HG03196 (cell line): ENCODE results near the gene INTS3.
"Not testable (repeated sequence)": the region's sequence is repeated elsewhere in the genome, so short reads cannot be mapped to it uniquely, and the experiment has no call there.

ENCODE experiments used
- ATAC-seq: cut with Tn5 transposase; IDR thresholded peaks from one replicate; pipeline ENCODE4 v1.9.1; 2021; ENCODE audit not compliant: unreplicated experiment

Gene INTS3

DNA sequence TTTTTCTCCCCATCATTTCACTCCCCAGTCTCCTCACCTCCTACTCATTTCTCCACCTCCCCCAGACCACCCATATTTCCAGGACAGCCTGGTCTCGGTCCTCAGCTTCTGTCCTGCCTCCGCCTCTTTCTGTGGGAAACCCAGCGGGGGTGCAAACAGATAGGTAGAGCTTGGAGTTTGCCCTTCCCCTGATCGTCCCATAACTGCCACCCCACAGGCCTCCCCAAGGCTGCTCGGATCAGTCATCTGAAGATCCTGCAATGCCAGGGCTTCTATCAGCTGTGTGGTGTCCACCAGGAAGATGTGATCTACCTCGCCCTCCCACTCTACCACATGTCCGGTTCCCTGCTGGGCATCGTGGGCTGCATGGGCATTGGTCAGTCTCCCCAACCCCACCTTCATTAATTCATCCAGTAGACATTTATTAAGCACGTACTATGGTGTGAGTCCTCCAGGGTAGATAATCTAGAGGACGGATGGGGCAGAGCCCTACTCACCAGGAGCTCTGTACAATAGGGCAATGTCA is 49.1 kb downstream of the INTS3 start:
- ATAC-seq = no peak

DNA sequence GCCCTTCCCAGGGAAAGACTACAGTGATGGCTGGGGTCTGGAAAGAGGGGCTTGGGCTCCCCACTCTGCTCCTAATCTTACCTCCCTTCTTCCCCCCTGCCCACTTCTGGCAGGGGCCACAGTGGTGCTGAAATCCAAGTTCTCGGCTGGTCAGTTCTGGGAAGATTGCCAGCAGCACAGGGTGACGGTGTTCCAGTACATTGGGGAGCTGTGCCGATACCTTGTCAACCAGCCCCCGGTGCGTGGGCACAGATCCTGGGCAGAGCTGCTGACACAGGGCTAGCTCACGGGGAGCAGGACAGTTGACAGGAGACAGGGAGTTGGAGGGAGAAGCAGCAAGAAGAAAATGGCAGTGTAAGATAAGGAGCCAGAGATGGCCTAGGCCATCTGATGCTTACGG is 49.8 kb downstream of the INTS3 start:
- no peak for ATAC-seq

DNA sequence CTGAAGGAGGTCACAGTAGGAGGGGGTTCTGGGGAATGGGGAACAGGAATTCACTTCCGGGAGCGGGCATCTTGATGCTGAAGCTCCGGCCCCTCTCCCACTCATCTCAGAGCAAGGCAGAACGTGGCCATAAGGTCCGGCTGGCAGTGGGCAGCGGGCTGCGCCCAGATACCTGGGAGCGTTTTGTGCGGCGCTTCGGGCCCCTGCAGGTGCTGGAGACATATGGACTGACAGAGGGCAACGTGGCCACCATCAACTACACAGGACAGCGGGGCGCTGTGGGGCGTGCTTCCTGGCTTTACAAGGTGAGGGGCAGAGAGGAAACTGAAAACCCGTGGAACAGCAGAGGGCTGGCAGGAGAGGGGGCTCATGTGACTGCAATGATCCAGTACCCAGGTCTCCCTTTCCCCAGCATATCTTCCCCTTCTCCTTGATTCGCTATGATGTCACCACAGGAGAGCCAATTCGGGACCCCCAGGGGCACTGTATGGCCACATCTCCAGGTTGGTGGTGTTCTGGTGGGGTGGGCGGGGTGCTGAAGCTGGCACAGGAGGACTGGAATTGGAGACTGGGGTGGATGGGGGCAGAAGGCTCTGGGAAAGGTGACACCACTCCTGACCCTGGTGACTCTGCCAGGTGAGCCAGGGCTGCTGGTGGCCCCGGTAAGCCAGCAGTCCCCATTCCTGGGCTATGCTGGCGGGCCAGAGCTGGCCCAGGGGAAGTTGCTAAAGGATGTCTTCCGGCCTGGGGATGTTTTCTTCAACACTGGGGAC is 50.4 kb downstream of the INTS3 start:
- ATAC-seq = no peak

DNA sequence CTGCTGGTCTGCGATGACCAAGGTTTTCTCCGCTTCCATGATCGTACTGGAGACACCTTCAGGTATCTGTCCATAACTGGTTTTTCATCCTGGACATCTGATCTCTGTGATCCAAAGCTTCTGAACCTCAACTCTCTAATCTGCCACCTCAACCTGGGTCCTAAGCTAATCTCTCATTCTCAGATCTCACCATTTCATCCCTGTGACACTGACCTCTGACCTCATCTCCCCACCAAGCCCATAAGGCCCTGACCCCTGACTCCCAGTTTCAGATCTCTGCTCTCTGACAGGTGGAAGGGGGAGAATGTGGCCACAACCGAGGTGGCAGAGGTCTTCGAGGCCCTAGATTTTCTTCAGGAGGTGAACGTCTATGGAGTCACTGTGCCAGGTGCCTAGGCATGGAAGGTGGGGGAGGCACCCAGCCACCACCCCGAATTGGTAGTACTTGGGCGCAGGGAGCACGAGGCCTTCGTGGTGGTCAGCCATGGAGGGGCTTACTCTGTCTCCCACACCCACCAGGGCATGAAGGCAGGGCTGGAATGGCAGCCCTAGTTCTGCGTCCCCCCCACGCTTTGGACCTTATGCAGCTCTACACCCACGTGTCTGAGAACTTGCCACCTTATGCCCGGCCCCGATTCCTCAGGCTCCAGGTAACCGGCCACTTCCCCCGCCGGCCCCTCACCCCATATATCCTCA is 51.1 kb downstream of the INTS3 start:
- ATAC-seq = no peak

DNA sequence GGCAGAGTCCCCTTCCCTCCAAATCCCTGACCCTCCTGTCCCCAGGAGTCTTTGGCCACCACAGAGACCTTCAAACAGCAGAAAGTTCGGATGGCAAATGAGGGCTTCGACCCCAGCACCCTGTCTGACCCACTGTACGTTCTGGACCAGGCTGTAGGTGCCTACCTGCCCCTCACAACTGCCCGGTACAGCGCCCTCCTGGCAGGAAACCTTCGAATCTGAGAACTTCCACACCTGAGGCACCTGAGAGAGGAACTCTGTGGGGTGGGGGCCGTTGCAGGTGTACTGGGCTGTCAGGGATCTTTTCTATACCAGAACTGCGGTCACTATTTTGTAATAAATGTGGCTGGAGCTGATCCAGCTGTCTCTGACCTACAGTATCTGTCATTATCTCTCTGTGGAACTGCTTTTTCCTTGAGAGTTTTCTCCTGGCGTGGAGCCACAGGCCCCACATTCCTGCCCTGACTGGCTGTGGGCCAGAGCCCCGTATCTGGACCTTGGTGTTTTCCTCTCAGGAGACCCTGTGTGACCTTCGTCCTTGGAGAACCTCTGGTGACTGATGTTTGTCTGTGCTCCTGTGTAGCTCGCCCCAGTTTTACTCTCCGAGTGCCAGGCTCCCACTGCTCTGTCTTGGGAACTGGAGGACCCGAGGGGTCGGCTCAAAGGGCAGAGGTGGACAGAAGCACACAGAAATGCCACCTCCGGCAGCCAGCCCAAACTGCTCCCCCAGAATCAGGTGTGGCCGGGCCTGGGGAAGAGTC is 52.1 kb downstream of the INTS3 start:
- no peak for ATAC-seq

DNA sequence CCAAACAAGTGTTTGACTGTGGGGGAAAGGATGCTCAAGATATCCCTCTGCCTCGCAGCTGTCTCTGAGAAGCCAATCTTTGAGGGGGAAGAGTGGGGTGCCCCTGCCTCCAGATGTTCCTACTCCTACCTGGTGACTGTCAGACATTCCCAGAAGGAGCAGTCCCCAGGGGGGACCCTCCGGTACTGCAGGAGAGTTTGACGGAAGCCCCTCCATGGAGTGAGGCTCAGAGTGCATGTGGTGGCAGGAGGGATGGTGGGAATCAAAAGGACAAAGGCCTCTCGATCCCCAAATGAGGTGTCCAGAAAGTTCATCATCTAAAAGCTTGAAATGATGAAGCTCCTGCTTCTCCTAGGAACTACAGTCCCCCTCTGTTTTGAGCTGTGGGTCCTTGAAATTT is 52.7 kb downstream of the INTS3 start:
- ATAC-seq = no peak

DNA sequence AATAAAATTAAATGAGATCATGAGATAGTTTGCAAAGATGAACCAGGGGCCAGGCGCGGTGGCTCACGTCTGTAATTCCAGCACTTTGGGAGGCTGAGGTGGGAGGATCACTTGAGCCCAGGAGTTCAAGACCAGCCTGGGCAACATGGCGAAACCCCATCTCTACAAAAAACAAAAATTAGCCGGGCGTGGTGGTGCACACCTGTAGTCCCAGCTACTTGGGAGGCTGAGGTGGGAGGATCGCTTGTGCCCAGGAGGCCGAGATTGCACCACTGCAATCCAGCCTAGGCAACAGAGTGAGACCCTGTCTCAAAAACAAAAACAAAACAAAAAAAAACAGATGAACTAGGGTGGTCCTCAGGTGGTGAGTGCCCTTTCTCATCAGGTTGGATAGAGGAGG is 54.8 kb downstream of the INTS3 start:
- ATAC-seq = not testable (repeated sequence)

DNA sequence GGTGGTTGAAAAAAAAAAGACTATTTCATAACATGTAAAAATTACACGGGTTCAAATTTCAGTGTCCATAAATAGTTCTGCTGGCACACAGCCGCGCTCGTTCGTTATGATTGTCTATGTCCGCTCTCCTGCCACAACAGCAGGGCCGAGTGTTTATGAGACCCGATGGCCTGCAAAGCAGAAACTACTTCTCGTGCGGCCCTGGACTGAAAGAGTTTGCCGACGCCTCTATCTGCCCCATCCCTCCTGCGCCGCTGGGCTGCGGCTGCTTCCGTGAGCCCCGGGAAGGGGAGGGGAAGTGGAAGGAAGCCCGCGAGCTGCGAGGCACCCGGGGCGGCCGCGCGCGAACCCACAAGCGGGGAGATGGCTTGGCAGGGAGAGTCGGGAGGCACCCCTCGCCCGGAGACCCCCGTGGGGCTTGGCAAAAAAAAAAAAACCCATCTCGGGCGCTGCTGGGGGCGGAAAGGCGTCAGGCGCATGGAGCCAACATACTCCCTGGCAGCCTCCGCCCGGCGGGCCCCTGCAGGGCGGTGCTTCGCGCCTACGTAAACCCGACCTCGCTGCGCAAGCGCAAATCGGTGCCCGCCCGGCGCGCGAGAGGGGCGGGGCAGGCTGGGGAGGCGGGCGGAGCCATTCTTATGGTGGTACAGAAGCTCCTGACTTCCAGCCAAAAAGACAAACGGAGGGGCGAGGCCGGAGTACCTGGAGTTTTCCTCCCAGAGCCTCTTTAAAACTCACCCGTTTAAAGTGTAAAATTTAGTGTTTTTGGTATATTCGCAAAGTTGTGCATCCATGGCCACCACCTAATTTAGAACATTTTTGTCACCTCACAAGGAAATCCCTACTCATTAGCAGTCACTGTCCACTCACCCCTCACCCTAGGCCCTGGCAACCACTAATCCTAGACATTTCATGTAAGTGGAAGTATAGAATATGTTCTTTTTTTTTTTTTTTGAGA is 55.7 kb downstream of the INTS3 start:
- ATAC-seq = peak; percentile 80

DNA sequence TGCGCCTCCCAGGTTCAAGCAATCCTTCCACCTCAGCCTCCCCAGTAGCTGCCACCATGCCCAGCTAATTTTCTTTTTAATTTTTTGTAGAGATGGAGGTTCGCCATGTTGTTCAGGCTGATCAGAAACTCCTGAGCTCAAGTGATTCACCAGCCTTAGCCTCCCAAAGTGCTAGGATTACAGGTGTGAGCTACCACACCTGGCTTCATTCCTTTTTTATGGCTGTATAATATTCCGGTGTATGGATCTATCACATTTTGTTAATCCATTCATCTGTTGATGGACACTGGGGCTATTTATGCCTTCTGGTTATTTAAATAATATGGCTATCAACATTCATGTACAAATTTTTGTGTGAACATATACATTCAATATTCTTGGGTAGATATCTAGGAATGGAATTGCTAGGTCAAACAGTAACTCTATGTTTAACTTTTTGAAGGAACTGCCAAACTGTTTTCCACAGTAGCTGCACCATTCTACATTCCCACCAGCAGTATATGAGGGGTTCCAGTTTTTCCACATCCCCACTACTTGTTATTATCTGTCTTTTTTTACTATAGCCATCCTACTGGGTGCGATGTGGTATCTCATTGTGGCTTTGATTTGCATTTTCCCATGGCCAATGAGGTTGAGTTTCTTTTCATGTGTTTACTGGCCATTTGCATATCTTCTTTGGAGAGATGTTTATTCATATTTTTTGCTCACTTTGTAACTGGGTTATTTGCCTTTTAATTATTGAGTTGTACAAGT is 58.4 kb downstream of the INTS3 start:
- ATAC-seq = no peak

DNA sequence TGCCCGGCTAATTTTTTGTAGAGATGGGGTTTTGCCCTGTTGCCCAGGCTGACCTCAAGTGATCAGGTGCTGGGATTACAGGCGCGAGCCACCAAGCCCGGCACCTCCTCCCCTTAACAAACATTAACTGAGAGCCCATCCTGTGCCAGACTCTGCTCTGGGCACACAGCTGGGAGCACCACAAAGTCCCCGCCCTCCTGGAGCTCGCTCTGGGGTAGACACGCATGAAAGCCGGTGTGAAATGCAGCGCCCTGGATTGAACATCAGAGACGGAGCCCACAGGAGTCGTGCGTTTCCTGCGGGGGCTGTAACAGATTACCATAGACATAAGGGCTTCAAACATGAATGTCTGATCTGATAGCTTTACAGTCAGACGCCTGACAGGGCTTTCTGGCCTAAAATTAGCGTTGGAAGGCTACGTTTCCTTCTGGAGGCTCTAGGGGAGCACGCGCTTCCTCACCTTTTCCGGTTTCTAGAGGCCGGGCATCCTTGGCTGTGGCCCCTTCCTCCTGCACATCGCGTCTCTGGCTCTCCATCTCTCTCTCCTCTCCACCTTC is 61.7 kb downstream of the INTS3 start:
- no peak for ATAC-seq

DNA sequence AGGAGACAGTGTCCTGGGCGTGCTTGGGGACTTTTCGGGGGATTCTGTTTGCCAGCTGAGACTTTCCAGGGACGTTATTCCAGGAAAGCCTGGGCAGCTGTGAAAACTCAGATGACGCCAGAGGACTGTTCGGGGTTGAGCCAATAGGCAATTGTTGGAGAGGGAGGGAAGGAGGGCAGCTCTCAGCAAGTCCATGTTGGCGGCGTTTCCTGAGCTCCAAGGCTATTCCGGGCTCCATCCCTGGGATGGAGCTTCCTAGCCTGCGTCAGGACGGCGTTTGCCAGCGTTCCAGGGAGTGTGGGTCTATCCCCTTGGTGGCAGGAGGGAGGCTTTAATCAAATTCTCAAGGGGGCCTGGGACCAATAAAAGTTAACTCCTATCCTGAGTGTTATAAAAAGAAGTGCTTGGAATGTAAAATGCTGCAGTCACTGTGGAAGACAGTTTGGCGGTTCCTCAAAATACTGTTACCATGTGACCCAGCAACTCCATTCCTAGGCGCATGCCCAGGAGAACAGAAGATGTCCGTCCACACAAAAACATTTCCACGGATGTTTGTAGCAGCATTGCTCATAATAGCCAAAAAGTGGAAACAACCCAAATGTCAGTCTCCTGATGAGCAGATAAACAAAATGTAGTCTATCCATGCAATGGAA is 62.6 kb downstream of the INTS3 start:
- no peak for ATAC-seq

DNA sequence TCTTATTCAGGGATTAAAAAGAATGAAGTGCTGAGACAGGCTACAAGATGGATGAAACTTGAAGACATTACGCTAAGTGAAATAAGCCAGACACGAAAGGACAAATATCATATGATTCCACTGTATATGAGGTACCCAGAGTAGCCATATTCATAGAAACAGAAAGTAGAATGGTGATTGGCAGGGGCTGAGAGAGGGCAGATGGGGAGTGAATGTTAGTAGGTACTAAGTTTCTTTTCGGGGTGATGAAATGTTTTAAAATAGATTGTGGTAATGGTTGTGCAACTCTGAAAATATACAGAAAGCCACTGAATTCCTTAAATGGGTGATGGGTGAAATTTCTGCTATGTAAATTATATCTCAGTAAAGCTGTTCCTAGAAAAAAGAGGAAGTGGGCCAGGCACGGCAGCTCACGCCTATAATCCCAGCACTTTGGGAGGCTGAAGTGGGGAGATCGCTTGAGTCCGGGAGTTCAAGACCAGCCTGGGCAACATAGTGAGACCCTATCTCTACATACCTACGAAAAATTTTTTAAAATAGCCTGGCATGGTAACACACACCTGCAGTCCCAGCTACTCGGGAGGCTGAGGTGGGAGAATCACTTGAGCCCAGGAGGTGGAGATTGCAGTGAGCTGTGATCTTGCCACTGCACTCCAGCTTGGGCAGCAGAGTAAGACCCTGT is 63.3 kb downstream of the INTS3 start:
- peak; percentile 76 for ATAC-seq

DNA sequence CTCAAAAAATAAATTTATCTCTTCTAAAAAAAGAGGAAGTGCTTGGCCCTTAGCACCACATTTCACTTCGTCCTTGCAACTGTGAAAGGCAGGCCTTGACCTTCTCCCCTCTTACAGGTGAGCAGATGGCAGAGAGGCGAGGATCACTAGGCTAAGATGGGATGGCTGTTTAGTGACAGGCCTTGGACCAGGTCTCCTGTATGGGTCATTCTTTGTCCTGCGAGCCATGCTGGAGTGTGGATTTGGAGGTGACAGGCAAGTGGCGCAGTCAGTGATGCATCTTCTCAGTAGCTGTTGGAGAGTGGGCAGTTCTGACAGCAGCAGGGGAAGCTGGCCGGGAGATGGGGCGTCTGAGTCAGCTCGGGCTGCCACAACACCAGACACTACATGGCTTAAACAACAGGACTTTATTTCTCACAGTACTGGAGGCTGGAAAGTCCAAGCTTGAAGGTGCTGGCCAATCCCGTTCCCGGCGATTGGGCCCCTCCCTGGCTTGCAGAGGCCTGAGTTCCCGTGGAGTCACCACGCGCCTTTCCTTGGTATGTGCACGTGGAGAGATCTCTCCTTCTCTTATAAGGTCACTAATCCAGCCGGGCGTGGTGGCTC is 63.9 kb downstream of the INTS3 start:
- peak; percentile 0 for ATAC-seq

DNA sequence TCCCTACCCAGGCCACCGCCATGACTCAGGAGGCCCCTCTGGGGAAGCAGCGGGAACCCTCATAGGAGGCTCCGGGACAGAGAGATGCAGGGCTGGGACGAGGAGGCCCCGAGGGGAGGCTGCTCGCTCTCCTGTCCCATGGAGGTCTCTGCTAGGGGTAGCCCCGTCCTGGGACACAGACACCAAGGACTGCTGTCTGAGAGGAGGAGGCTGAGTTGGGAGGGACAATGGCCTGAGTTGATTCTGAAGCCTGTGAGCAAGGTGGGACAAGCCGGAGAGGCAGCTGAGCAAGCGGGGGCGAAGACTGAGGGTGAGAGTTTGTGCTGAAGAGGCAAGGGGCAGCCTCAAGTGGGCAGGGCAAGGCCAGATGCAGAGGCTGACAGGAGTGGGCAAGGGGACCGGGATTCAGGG is 64.8 kb downstream of the INTS3 start:
- no peak for ATAC-seq

DNA sequence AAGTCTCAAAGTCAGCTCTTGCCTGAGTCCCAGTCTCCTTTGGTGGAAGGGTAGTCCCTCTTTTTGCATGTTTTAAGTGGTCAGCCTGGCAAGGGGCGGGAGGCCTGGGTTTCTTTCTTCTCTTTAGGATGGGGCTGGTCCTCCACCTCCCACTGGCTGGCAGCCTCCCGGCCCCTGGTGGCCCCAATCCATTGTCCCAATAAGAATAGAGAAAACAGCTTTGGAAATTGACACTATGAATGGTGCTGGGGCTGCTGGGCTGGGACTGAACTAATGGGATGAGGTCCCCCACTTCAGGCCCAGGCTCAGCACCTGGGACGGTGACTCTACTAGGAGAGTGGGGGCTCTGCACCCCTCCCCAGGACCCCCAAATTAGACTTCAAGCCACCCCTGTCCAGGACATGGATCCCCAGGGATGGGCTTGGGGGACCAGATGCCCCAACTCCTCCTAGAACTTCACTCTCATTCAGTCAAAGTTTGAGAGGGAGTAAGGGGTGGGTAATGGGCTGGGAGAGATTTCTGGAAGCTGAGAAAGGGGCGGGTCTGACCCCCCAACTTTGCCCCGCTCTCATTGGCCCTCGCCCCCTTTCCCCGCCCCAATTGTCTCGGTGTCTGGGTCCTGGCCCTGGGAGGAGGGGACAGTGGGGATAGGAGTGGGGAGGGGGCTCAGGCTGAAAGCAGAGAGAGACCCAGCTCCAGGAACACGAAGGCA is 65.6 kb downstream of the INTS3 start:
- no peak for ATAC-seq

DNA sequence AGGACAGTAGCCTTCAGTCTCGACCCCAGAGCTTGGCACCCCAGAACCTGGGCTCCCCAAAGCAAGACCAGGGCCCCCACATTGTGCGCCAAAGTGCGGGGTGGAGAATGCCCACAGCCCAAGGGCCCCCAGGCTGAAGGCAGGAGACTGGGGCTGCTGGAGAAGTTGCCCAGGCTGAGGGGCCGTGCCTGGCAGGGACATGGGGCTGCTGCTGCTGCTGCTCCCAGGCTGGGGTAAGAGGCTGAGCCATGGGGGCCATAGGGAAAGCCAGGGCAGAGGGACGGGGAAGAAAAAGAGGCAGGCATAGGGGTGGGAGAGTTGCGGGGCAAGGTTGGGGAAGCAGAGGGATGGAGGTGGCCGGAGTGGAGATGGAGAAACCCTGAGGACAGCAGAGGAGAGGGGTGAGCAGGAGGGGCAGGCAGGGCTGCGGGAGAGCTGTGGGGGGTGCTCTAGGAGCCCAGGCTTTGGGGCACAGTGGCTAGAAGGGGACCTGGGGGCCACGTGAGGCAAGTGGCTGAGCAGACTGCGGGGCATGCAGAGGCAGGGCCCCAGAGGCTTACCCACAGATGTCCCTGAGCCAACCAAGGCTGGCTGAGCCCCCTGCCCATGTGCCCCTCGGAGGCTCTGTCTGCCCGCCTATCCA is 66.2 kb downstream of the INTS3 start:
- ATAC-seq = no peak
